Stimulated activated CD4-positive, alpha-beta T cell treated with anti-CD3 and anti-CD28 coated beads, Interleukin-12 subunit alpha, Interleukin-12 subunit beta, amount 100 ng/mL, for 48 hours (primary cell): ENCODE data around the gene RGR.

Source experiments
- DNase-seq, 3 donors: peaks; one replicate each; pipeline ENCODE4 v3.0.0-alpha.2; 2020; ENCODE audit warnings: low read depth in 2 of 3, low spot score in 1 of 3

RGR gene

DNA sequence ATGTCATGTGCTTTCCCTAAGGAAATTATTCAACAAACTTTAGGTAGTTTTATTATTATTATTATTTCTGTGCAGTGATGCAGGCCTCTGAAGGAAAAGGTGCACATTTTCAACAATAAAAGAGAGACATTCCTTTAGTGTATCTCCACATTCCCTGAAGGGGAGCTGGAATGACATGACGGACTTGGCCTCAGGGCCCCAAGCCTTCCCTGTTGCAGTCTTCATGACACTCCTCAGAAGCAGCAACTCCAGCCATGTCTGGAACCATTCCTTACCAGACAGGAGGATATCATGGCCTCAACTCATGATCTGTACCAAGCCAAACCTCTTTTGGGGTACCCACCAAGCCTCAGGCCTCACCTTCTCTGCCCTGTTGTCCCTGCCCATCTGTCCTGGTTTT, 48.3 kb downstream of the RGR start:
- DNase-seq: no peak

GRCh38 chr10:84293574-84294016, 48.7 kb downstream of the RGR start:
- no peak for DNase-seq

DNA sequence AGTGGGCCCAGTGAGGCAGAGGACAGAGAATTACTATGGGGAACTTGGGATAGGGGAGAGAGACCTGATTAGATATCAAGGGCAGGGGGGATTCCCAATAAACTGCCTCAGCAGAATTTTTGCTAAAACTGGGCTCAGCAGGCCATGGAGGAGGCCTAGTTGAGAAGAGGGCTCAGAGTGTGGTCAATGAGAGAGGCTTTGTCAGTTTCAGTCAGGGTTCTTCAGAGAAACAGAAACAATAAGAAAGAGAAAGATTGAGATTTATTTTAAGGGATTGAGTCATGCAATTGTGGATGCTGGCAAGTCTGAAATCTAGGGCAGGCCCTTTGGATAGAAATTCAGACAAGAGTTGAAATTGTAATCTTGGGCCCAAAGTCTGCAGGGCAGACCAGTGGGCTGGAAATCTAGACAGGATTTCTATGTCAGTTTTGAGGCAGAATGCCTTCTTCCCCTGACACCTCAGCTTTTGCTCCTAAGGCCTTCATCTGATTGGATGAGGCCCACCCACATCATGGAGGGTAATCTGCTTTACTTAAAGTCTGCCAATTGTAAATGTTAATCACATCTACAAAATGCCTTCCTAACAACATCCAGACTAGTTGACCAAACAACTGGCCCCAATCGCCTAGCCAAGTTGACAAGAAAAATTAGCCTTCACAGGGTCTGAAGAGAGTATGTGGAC, 50.1 kb downstream of the RGR start:
- no peak for DNase-seq

DNA sequence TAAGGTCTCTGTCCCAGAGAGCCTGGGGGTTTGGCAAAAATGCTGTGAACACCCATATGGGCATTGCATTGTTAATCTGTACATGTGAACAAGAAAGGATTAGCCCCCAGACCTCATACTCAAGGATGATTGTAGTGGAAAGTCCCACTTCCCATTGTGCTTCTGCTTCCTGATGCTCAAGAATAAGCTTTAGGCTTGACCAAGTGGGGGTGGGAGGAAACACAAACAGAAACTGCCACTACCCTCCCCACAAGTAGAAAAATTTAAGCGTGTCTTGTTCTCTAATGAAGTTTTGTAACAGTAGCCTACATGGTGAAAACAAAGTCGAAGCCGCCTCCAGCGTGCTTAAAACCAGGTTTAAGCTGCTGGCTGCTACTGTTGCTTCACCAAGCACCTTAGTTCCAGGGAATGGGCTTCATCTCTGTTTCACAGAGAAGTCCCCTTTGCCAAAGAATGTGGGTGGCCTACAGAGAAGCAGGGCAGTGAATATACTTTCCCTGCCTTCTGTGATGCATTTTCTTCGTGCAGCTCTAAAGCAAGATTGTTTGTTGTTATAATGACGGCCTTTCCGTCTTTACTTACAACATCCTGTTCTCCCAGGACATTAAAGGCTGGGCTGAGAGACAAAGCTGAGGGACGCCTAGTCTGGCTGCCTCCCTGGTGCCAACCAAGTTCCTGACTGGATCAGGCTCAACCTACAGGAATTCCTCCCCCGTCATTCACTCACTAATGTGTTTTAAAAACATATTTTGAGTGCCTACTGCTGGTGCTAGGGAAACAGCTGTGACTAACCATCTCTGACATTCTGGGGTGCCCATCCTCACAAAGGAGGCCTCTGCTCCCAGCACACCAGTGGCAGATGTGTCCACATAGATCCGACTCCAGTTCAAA, 51.5 kb downstream of the RGR start:
- no peak for DNase-seq

DNA sequence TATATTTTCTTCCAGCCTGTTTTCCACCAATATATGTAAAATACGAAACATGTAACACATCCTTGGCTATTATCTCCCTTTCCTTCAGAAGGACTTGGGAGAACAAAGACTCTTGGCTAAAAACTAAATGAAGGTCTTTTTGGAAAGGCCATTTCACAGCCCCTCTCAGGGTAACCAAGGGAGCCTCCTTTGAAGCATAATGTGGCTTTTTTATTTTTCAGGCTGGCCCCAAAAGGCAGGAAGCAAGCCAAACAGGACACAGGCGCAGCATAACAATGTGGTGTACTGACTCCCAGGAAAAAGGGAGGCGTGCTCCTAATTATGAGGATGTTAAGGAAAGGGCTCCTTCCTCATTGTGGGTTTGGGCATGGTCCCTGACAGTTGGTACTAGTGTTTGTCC, 53.2 kb downstream of the RGR start:
- DNase-seq: no peak

DNA sequence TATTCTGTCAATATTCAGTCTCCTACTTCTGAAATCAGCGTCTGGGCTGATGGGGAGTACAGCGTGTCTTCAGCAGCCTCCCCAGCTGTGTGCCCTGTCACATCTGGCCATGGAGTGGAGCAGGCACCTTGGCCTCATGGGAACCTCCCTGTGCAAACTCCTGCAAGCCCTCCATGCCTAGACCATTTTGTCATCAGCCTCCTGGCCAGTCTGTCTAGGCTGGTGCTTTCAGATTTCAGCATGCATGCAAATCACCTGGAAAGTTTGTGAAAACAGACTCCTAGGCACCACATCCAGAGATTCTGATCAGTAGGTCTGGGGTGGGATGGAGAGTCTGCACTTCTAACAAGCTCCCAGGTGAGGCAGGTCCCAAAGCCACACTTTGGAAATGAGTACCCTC, 57.4 kb downstream of the RGR start:
- no peak for DNase-seq

DNA sequence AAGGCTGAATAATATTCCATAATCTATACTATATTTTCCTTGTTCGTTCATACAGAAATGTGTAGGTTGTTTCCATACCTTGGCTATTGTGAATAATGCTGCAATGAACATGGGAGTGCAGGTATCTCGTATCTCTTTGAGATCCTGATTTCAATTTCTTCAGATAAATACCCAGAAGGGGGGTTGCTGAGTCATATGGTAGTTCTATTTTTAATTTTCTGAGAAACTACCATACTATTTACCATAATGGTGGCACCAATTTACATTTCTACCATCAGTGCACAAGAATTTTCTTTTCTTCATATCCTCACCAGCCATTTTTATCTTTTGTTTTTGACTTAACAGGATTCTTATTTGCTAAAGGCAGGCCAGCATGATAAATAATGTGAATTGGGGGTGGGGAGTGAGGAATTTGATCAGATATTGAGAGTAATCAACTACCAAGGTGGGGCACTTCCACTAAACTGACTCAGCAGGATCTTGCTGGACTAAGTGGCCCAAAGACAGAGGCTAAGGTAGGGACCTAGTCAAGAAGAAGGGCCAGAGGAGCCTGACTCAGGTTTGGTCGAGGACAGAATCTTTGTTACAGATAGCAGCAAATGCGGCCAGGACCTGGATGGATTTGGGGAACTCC, 62.0 kb downstream of the RGR start:
- no peak for DNase-seq

- DNase-seq: no peak
Measured at GRCh38 chr10:84308021-84308420, 63.2 kb downstream of the RGR start.

GRCh38 chr10:84308481-84309304, 63.8 kb downstream of the RGR start:
- peak; percentile 37 to 54 (median 53) for DNase-seq
